ENCODE data around the gene GRAMD1A. TPM values are rescaled to one million over a fixed set of nuclear protein-coding genes. Genes with fewer than 3 reads are reported as not detected.
"Not testable (repeated sequence)": the region's sequence is repeated elsewhere in the genome, so short reads cannot be mapped to it uniquely, and the experiment has no call there.

The GRAMD1A gene
- total RNA-seq, 2 donors from 2014 or later = 26.3 to 31.0 TPM

DNA sequence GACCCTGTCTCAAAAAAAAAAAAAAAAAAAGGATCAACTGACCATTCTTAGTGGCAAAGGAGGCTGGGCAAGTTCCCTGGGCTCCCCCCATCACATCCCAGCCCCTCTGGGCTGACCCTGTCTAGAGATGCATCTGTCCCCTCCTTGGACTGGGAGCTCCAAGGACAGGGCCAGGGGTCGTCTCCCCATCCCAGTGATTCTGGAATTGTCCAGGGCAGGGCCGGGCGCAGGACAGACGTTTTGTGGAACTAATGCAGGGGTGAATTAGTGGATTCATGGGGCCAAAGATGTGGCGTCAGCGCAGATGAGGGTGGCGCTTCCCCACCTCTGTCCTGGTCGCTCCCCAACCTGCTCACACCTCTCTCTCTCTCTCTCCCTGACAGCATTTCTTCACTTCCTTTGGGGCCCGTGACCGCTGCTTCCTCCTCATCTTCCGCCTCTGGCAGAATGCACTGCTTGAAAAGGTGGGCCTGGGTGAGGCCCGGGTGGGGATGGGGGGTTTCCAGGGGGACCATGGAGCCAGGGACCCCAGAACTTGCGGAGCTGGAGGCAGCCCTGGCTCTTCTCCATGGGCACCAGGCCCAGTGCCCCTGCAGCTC is 11.1 kb downstream of the GRAMD1A start:
- TF ChIP-seq, protein P1, sequence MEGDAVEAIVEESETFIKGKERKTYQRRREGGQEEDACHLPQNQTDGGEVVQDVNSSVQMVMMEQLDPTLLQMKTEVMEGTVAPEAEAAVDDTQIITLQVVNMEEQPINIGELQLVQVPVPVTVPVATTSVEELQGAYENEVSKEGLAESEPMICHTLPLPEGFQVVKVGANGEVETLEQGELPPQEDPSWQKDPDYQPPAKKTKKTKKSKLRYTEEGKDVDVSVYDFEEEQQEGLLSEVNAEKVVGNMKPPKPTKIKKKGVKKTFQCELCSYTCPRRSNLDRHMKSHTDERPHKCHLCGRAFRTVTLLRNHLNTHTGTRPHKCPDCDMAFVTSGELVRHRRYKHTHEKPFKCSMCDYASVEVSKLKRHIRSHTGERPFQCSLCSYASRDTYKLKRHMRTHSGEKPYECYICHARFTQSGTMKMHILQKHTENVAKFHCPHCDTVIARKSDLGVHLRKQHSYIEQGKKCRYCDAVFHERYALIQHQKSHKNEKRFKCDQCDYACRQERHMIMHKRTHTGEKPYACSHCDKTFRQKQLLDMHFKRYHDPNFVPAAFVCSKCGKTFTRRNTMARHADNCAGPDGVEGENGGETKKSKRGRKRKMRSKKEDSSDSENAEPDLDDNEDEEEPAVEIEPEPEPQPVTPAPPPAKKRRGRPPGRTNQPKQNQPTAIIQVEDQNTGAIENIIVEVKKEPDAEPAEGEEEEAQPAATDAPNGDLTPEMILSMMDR (IDR thresholded peaks at IDR 0.05) = no peak
- no peaks in the 10 kb centered on the region for H3K27me3 ChIP-seq
- DNase-seq = no peak
- no peaks in the 10 kb centered on the region for H3K4me1 ChIP-seq
- H3K9me3 ChIP-seq = no peaks in the 10 kb centered on the region
- H3K27ac ChIP-seq = no peak overlapping the region
- intact Hi-C loops (cut with DNase I) = no loop called here
- no peaks in the 10 kb centered on the region for H3K36me3 ChIP-seq
- H3K9ac ChIP-seq (ENCODE audit: low read depth in 2 of 2, low read length in 2 of 2) = no peak overlapping the region
- no peak overlapping the region for H3K4me3 ChIP-seq

- H3K4me3 ChIP-seq = no peak overlapping the region
- H3K27ac ChIP-seq = no peak overlapping the region
- H3K9me3 ChIP-seq = no peaks in the 10 kb centered on the region
- H3K4me1 ChIP-seq = no peaks in the 10 kb centered on the region
- intact Hi-C loops (cut with DNase I) = no loop called here
- H3K9ac ChIP-seq (ENCODE audit: low read depth in 2 of 2, low read length in 2 of 2) = no peak overlapping the region
- no peak for DNase-seq
- TF ChIP-seq, protein P1 (IDR thresholded peaks at IDR 0.05) = no peak
- H3K36me3 ChIP-seq = no peaks in the 10 kb centered on the region
- H3K27me3 ChIP-seq = no peaks in the 10 kb centered on the region
Measured at GRCh38 chr19:35011737-35012682, 11.9 kb downstream of the GRAMD1A start.

DNA sequence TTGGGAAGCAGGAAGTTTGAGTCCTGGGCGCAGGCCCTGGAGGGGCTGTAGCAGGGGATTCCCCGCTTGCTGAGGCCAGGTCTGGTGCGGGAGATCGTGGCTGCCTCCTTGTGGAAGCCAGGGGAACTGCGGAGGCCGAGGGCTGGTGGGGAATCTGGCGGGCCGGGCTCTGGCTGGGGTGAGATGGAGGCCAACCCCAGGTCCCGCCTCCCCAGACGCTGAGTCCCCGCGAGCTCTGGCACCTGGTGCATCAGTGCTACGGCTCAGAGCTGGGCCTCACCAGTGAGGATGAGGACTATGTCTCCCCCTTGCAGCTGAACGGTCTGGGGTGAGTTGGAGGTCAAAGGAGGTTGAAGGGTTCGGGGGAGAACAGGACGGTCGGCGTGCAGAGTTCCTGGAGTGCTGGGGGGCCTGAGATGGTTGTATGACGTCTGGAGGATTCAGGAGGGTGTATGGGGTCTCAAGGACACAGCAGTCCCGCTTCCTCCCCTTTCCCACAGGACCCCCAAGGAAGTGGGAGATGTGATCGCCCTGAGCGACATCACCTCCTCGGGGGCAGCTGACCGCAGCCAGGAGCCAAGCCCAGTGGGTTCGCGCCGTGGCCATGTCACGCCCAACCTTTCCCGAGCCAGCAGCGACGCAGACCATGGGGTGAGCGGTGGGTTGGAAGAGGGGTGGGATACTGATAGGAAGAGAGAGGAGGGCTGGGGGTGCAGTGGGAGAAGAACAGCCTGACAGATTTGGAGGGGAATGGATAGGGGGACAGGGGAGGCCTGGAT is 13.1 kb downstream of the GRAMD1A start:
- no peaks in the 10 kb centered on the region for H3K36me3 ChIP-seq
- no peak overlapping the region for H3K4me3 ChIP-seq
- H3K27me3 ChIP-seq = no peaks in the 10 kb centered on the region
- no peak overlapping the region for H3K27ac ChIP-seq
- TF ChIP-seq, protein P1 (IDR thresholded peaks at IDR 0.05) = peak; percentile 99
- H3K9ac ChIP-seq (ENCODE audit: low read depth in 2 of 2, low read length in 2 of 2) = peak overlapping the region; percentile 7 to 46
- no peaks in the 10 kb centered on the region for H3K9me3 ChIP-seq
- intact Hi-C loops (cut with DNase I) = loop anchor here (1.0 kb wide), 1 partner anchor 41 kb away; no protein-coding TSS in a partner anchor
- H3K4me1 ChIP-seq = no peaks in the 10 kb centered on the region
- peak; percentile 78 for DNase-seq

- Histone ChIP-seq H3K4me3 (no peak overlapping the region), H3K9me3 (no peaks in the 10 kb centered on the region), H3K27me3 (no peaks in the 10 kb centered on the region), H3K27ac (no peak overlapping the region), H3K4me1 (no peaks in the 10 kb centered on the region), H3K9ac (ENCODE audit: low read depth in 2 of 2, low read length in 2 of 2) (no peak overlapping the region), H3K36me3 (no peaks in the 10 kb centered on the region)
- DNase-seq = no peak
- intact Hi-C loops (cut with DNase I) = loop anchor here (1.0 kb wide), 1 partner anchor 42 kb away; no protein-coding TSS in a partner anchor
- TF ChIP-seq, protein P1 (IDR thresholded peaks at IDR 0.05) = no peak
Measured at GRCh38 chr19:35013820-35014754, 14.0 kb downstream of the GRAMD1A start.

GRCh38 chr19:35014774-35015173 is 14.7 kb downstream of the GRAMD1A start:
- DNase-seq; H3K4me1 ChIP-seq; H3K36me3 ChIP-seq; intact Hi-C loops (cut with DNase I); H3K9me3 ChIP-seq; H3K27ac ChIP-seq; H3K27me3 ChIP-seq; H3K4me3 ChIP-seq; H3K9ac ChIP-seq (ENCODE audit: low read depth in 2 of 2, low read length in 2 of 2): not testable (repeated sequence)

Measured in colonic mucosa (tissue), 4 donors.